H1 (cell line): Measurements from ENCODE around the gene CDC42EP3. TPM values are rescaled to one million over a fixed set of nuclear protein-coding genes. Genes with fewer than 3 reads are reported as not detected.

Source experiments
- CTCF ChIA-PET: fragments of 300-600 bp; sonication (Branson Sonifier 250); formaldehyde crosslinking; loops from one replicate; lab custom pipeline; 2021; ENCODE audit not compliant: partially characterized antibody; lab: Charles Lee
- POLR2A ChIA-PET: fragments of 300-600 bp; sonication (Branson Sonifier 250); formaldehyde crosslinking; loops from one replicate; lab custom pipeline; 2021; ENCODE audit warnings: inconsistent platforms; ENCODE audit not compliant: partially characterized antibody; lab: Charles Lee
- DNase-seq, 2 experiments: peaks; one replicate each; pipeline versions ENCODE4 v3.0.0 to v3.0.0-alpha.2; 2010 to 2022; ENCODE audit warnings: low spot score in 2 of 2, low read depth in 1 of 2, mixed read lengths in 1 of 2
- FAIRE-seq: peaks from 2 replicates; lab custom pipeline; 2011; peaks lifted over from hg19 to GRCh38; lab: Jason Lieb, UNC
- H2AFZ ChIP-seq: 2 replicates; pipeline ENCODE4 v1.8.1; 2012; ENCODE audit warnings: low read length, inconsistent platforms
- H2AK5ac ChIP-seq: 2 replicates; pipeline ENCODE4 v1.6.1; 2013; ENCODE audit warnings: low read depth, low read length
- H2BK120ac ChIP-seq: replicated peaks from 2 replicates; pipeline ENCODE3; 2013; ENCODE audit warnings: low read depth, low read length, inconsistent platforms
- H2BK12ac ChIP-seq: 2 replicates; pipeline ENCODE4 v1.6.1; 2013; ENCODE audit warnings: low read depth, low read length
- H2BK15ac ChIP-seq: 2 replicates; pipeline ENCODE4 v1.6.1; 2013; ENCODE audit warnings: low read length
- H2BK20ac ChIP-seq: 2 replicates; pipeline ENCODE4 v1.6.1; 2013; ENCODE audit warnings: low read length
- H2BK5ac ChIP-seq: 2 replicates; pipeline ENCODE4 v1.6.1; 2013; ENCODE audit warnings: low read depth, low read length
- H3K14ac ChIP-seq: 2 replicates; pipeline ENCODE4 v1.6.1; 2013; ENCODE audit warnings: inconsistent platforms; ENCODE audit not compliant: insufficient read length
- H3K18ac ChIP-seq: 2 replicates; pipeline ENCODE4 v1.6.1; 2013; ENCODE audit warnings: low read length; ENCODE audit errors: extremely low read depth
- H3K23ac ChIP-seq: 2 replicates; pipeline ENCODE4 v1.6.1; 2013; ENCODE audit warnings: inconsistent platforms; ENCODE audit not compliant: insufficient read length
- H3K23me2 ChIP-seq: 2 replicates; pipeline ENCODE4 v1.6.1; 2013; ENCODE audit warnings: low read depth, low read length
- H3K27ac ChIP-seq: 2 replicates; pipeline ENCODE4 v1.6.1; 2011; ENCODE audit warnings: low read depth, low read length, inconsistent platforms
- H3K27me3 ChIP-seq, 4 experiments: replicated peaks in 1 of 4; 1 replicate in 1 of 4; 2 replicates in 3 of 4; pipeline versions ENCODE4 v1.6.1 to v1.8.1; 2011 to 2013; ENCODE audit warnings: low read length in 3 of 4, mild to moderate bottlenecking in 3 of 4, inconsistent platforms in 2 of 4, mixed read lengths in 2 of 4, moderate library complexity in 1 of 4; ENCODE audit not compliant: control insufficient read depth in 3 of 4, insufficient read depth in 3 of 4; ENCODE audit errors: extremely low read depth in 1 of 4
- H3K36me3 ChIP-seq, 4 experiments: 2 replicates each; pipeline versions ENCODE4 v1.6.1 to v1.8.1; 2011 to 2013; ENCODE audit warnings: mild to moderate bottlenecking in 4 of 4, low read length in 3 of 4, moderate library complexity in 2 of 4, control low read depth in 1 of 4, inconsistent platforms in 1 of 4; ENCODE audit not compliant: insufficient read depth in 4 of 4, control insufficient read depth in 2 of 4
- H3K4ac ChIP-seq: replicated peaks from 2 replicates; pipeline ENCODE3; 2013; ENCODE audit warnings: low read length, low read depth, mixed read lengths, inconsistent platforms; ENCODE audit not compliant: insufficient read length
- H3K4me1 ChIP-seq, 4 experiments: replicated peaks in 1 of 4; 1 replicate in 1 of 4; 2 replicates in 3 of 4; pipeline versions ENCODE4 v1.6.1 to v1.8.1; 2011 to 2013; ENCODE audit warnings: low read length in 3 of 4, inconsistent platforms in 2 of 4, mixed read lengths in 1 of 4; ENCODE audit not compliant: insufficient read depth in 4 of 4, control insufficient read depth in 3 of 4
- H3K4me2 ChIP-seq, 2 experiments: 2 replicates each; pipeline versions ENCODE4 v1.6.1 to v1.8.1; 2011 to 2013; ENCODE audit warnings: low read depth in 2 of 2, low read length in 2 of 2, control low read depth in 1 of 2, inconsistent platforms in 1 of 2, mild to moderate bottlenecking in 1 of 2; ENCODE audit not compliant: insufficient read depth in 1 of 2
- H3K4me3 ChIP-seq, 4 experiments: fragments of 200-600, 300-600 bp in 1 of 4; sonication (generic), shearing (Covaris generic), sonication (Bioruptor Twin) in 1 of 4; 2 replicates each; pipeline versions ENCODE4 v1.5.1 to v1.8.1; 2011 to 2016; ENCODE audit warnings: low read length in 4 of 4, low read depth in 3 of 4, control low read depth in 2 of 4, inconsistent platforms in 2 of 4, mild to moderate bottlenecking in 2 of 4, mixed read lengths in 1 of 4, moderate library complexity in 1 of 4; ENCODE audit not compliant: insufficient read depth in 2 of 4; ENCODE audit errors: extremely low read depth in 1 of 4
- H3K56ac ChIP-seq: replicated peaks from 2 replicates; pipeline ENCODE3; 2013; ENCODE audit warnings: low read depth, mild to moderate bottlenecking, mixed read lengths, low read length, inconsistent platforms; ENCODE audit not compliant: insufficient read length
- H3K79me1 ChIP-seq: 2 replicates; pipeline ENCODE4 v1.6.1; 2013; ENCODE audit warnings: low read depth, low read length, control low read depth
- H3K79me2 ChIP-seq, 2 experiments: 2 replicates each; pipeline versions ENCODE4 v1.6.1 to v1.8.1; 2012 to 2013; ENCODE audit warnings: low read length in 2 of 2, mild to moderate bottlenecking in 2 of 2, inconsistent platforms in 1 of 2; ENCODE audit not compliant: insufficient read depth in 2 of 2, control insufficient read depth in 1 of 2
- H3K9ac ChIP-seq, 4 experiments: replicated peaks in 1 of 4; 1 replicate in 1 of 4; 2 replicates in 3 of 4; pipeline versions ENCODE4 v1.6.1 to v1.8.1; 2011 to 2013; ENCODE audit warnings: low read depth in 3 of 4, low read length in 3 of 4, control low read depth in 2 of 4, mild to moderate bottlenecking in 2 of 4, moderate library complexity in 2 of 4, inconsistent platforms in 1 of 4; ENCODE audit errors: extremely low read depth in 1 of 4
- H3K9me3 ChIP-seq, 2 experiments: 2 replicates each; pipeline versions ENCODE4 v1.6.1 to v1.8.1; 2012 to 2013; ENCODE audit warnings: mild to moderate bottlenecking in 2 of 2, moderate library complexity in 2 of 2, control low read depth in 1 of 2, inconsistent platforms in 1 of 2, low read depth in 1 of 2, low read length in 1 of 2, mixed read lengths in 1 of 2; ENCODE audit not compliant: insufficient read depth in 2 of 2
- H4K20me1 ChIP-seq, 2 experiments: replicated peaks in 1 of 2; 2 replicates each; pipeline versions ENCODE3 to v1.8.1; 2011 to 2013; ENCODE audit warnings: inconsistent platforms in 2 of 2, low read length in 2 of 2, mild to moderate bottlenecking in 1 of 2; ENCODE audit not compliant: insufficient read depth in 2 of 2, control insufficient read depth in 1 of 2
- H4K5ac ChIP-seq: 2 replicates; pipeline ENCODE4 v1.6.1; 2013; ENCODE audit warnings: low read length, low read depth, mixed read lengths, inconsistent platforms; ENCODE audit not compliant: insufficient read length
- H4K8ac ChIP-seq: 2 replicates; pipeline ENCODE4 v1.8.0; 2013; ENCODE audit warnings: mild to moderate bottlenecking, moderate library complexity, low read length, inconsistent platforms; ENCODE audit not compliant: insufficient read depth; ENCODE audit errors: extremely low read depth
- H4K91ac ChIP-seq: replicated peaks from 2 replicates; pipeline ENCODE3; 2013; ENCODE audit warnings: low read length, mixed read lengths, inconsistent platforms; ENCODE audit not compliant: insufficient read length
- CHD1 ChIP-seq: IDR thresholded peaks from 2 replicates; pipeline ENCODE4 v1.6.1; 2012; ENCODE audit warnings: low read depth, low read length, improper control_type of control experiment
- CTCF ChIP-seq, 3 experiments: IDR thresholded peaks; 1 replicate in 2 of 3; 2 replicates in 1 of 3; pipeline versions ENCODE4 v1.5.1 to v1.6.1; 2011; ENCODE audit warnings: low read length in 3 of 3, mild to moderate bottlenecking in 3 of 3, inconsistent platforms in 2 of 3, low read depth in 1 of 3, moderate library complexity in 1 of 3; ENCODE audit not compliant: insufficient read depth in 1 of 3; ENCODE audit errors: control extremely low read depth in 1 of 3
- MAFK ChIP-seq: IDR thresholded peaks from 2 replicates; pipeline ENCODE4 v1.6.1; 2012; ENCODE audit warnings: low read depth, mild to moderate bottlenecking, improper control_type of control experiment, low read length
- POLR2A ChIP-seq, 2 experiments: IDR thresholded peaks; 1 replicate in 1 of 2; 2 replicates in 1 of 2; pipeline ENCODE4 v1.6.1; 2011; ENCODE audit warnings: low read depth in 2 of 2, low read length in 2 of 2, mild to moderate bottlenecking in 2 of 2; ENCODE audit errors: control extremely low read depth in 1 of 2
- RBBP5 ChIP-seq: IDR thresholded peaks from 2 replicates; pipeline ENCODE4 v1.7.1; 2012; ENCODE audit warnings: low read depth, mild to moderate bottlenecking, inconsistent platforms, low read length, moderate library complexity, borderline replicate concordance
- SIRT6 ChIP-seq: IDR thresholded peaks from one replicate; pipeline ENCODE4 v1.7.1; 2012; ENCODE audit warnings: low read length, inconsistent platforms
- SP2 ChIP-seq: IDR thresholded peaks from 2 replicates; pipeline ENCODE4 v1.6.1; 2012; ENCODE audit warnings: mild to moderate bottlenecking, low read length, inconsistent platforms
- TAF1 ChIP-seq: IDR thresholded peaks from 2 replicates; pipeline ENCODE4 v1.6.1; 2011; ENCODE audit warnings: mild to moderate bottlenecking, low read depth, low read length
- TAF7 ChIP-seq: optimal IDR thresholded peaks from 2 replicates; pipeline ENCODE3; 2011; ENCODE audit warnings: low read depth, mild to moderate bottlenecking, inconsistent platforms, low read length, moderate library complexity, borderline replicate concordance
- TBP ChIP-seq: IDR thresholded peaks from 2 replicates; pipeline ENCODE4 v1.6.1; 2011; ENCODE audit warnings: low read depth, low read length, improper control_type of control experiment
- polyA plus RNA-seq, 7 experiments: library from polyadenylated mRNA; depleted of rRNA in 3 of 7; stranded (reverse) in 5 of 7; unstranded in 2 of 7; fragments of >200 nt in 5 of 7; fragments of 200-250 nt in 2 of 7; gene quantifications; 1 replicate in 5 of 7; 2 replicates in 1 of 7; 4 replicates in 1 of 7; pipeline versions ENCODE4 v1.2.1 to v1.2.3, GENCODE V29; 2011 to 2013; ENCODE audit warnings: missing spikeins in 2 of 7, mixed read lengths in 2 of 7
- total RNA-seq: library from RNA; stranded (reverse); fragmentation: NEBNext Ultra II Directional; extraction: Animal tissue kit (Norgen Biotek cat#: 25700); gene quantifications from 2 replicates; pipeline ENCODE4 v1.2.1, GENCODE V29; 2021

CDC42EP3 gene
- total and polyA plus RNA-seq, 2 of the 8 experiments (the other 6 are each of a cell fraction or from before 2014, with no cell fraction given): 18.4 to 24.7 TPM

DNA sequence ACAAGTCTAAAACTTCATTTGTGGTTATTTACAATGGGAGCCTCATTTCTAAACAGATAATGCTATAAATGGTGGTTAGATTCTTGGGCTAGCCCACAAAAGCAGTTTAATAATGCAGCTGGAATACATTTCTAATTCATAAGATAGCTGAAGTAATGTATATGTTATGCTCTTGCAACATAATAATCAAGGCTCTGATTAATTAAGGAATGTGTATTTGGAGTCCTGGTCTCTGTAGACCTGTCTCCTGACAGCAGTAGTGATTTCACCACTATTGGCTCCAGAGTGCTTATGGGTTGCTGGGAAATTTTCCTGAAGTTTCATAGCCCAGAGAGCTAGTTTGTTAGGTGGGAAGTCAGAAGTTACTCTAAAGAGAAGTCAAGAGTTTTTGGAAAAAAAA is 21.3 kb upstream of the CDC42EP3 start:
- CTCF ChIA-PET: interaction anchor here (0.7 to 1.4 kb wide), 3 partner anchors 23 to 297 kb away, joined by 3 read pairs; no protein-coding TSS in a partner anchor

More for the DNA sequence above, 21.3 kb upstream of the CDC42EP3 start:
- Histone ChIP-seq H2BK20ac (no peak overlapping the region), H3K14ac (no peak overlapping the region), H3K79me1 (no peaks in the 10 kb centered on the region), H2BK120ac (no peak overlapping the region), H3K36me3 (no peaks in the 10 kb centered on the region), H2BK5ac (no peak overlapping the region), H3K9ac (no peak overlapping the region), H4K20me1 (no peaks in the 10 kb centered on the region), H2BK12ac (no peak overlapping the region), H3K27me3 (no peaks in the 10 kb centered on the region), H3K27ac (no peak overlapping the region), H3K4me1 (peaks cover 0 to 6% (median 4%) of the 10 kb centered on the region in 4 experiments; a peak in 4 of 7 replicates)
- FAIRE-seq: no peak
- POLR2A ChIA-PET: no interaction called here
- TF ChIP-seq CTCF (IDR thresholded peaks at IDR 0.05; ENCODE audit: control extremely low read depth in 1 of 3, insufficient read depth in 1 of 3, low read depth in 1 of 3, low read length in 3 of 3): no peak
- TF ChIP-seq MAFK: no peak
- TF ChIP-seq SIRT6: no peak
- TF ChIP-seq TAF1: no peak
- TF ChIP-seq POLR2A (IDR thresholded peaks at IDR 0.05; ENCODE audit: control extremely low read depth in 1 of 2, low read depth in 2 of 2, low read length in 2 of 2): no peak
- no peak for TF ChIP-seq RBBP5
- no peak for TF ChIP-seq TAF7
- no peak for TF ChIP-seq CHD1
- no peak for TF ChIP-seq SP2
- no peak for TF ChIP-seq TBP
- TF ChIP-seq, all 59 proteins: peak for 0
- Histone ChIP-seq H3K56ac (no peak overlapping the region), H3K4me3 (no peak overlapping the region), H2AK5ac (no peak overlapping the region), H3K4me2 (no peak overlapping the region), H4K91ac (no peak overlapping the region), H3K23me2 (no peaks in the 10 kb centered on the region), H2BK15ac (no peak overlapping the region), H3K79me2 (no peaks in the 10 kb centered on the region), H3K23ac (no peak overlapping the region), H3K4ac (no peak overlapping the region), H3K9me3 (no peaks in the 10 kb centered on the region), H3K18ac (no peak overlapping the region), H4K8ac (no peak overlapping the region), H2AFZ (no peak overlapping the region), H4K5ac (no peak overlapping the region)
- no peak for DNase-seq
